ENCODE measurements around the gene METTL25B. TPM values are rescaled to one million over a fixed set of nuclear protein-coding genes. Genes with fewer than 3 reads are reported as not detected.
A peak's percentile ranks its signal among the peaks of the same experiment; 100 is the strongest.

Gene METTL25B
- total RNA-seq, 1 donor from 2014 or later = 56.7 TPM

GRCh38 chr1:156744344-156744743 lies 16.1 kb downstream of the METTL25B start:
- POLR2A ChIA-PET = interaction anchor here (0.6 to 5.0 kb wide), 2 partner anchors 15 to 247 kb away, joined by 4 to 153 read pairs; partner anchors contain the start of genes ISG20L2 and METTL25B
- CTCF ChIA-PET = interaction anchor here (1.6 kb wide), 1 partner anchor 18 kb away, joined by 3 read pairs; no protein-coding TSS in a partner anchor
- H3K36me3 Mint-ChIP-seq (ENCODE audit: low read depth) = peaks cover 48% of the 10 kb centered on the region
- intact Hi-C loops (cut with micrococcal nuclease) = no loop called here
- H3K27ac Mint-ChIP-seq = peak overlapping the region; percentile 54
- no peak for DNase-seq
- TF ChIP-seq CTCF (IDR thresholded peaks at IDR 0.05) = no peak
- ATAC-seq (ENCODE audit: low read depth) = no peak
- H3K9me3 Mint-ChIP-seq = no peaks in the 10 kb centered on the region
- no peak overlapping the region for H3K4me3 Mint-ChIP-seq
- peaks cover 59% of the 10 kb centered on the region for H3K4me1 Mint-ChIP-seq
- no peaks in the 10 kb centered on the region for H3K27me3 Mint-ChIP-seq

GRCh38 chr1:156744786-156745419 lies 16.6 kb downstream of the METTL25B start:
- H3K36me3 Mint-ChIP-seq (ENCODE audit: low read depth) = peaks cover 48% of the 10 kb centered on the region
- peaks cover 64% of the 10 kb centered on the region for H3K4me1 Mint-ChIP-seq

GRCh38 chr1:156745881-156746280 lies 17.6 kb downstream of the METTL25B start:
- H3K9me3 Mint-ChIP-seq = no peaks in the 10 kb centered on the region
- POLR2A ChIA-PET = interaction anchor here (0.6 to 3.1 kb wide), 4 partner anchors 10 to 20 kb away, joined by 4 to 19 read pairs (median 6); partner anchors contain the start of genes ISG20L2 and METTL25B
- ATAC-seq (ENCODE audit: low read depth) = no peak
- intact Hi-C loops (cut with micrococcal nuclease) = no loop called here
- CTCF ChIA-PET = no interaction called here
- H3K27me3 Mint-ChIP-seq = no peaks in the 10 kb centered on the region
- no peak for TF ChIP-seq CTCF (IDR thresholded peaks at IDR 0.05)
- DNase-seq = no peak
- peaks cover 62% of the 10 kb centered on the region for H3K4me1 Mint-ChIP-seq
- H3K4me3 Mint-ChIP-seq = no peak overlapping the region
- H3K36me3 Mint-ChIP-seq (ENCODE audit: low read depth) = peaks cover 45% of the 10 kb centered on the region
- peak overlapping the region; percentile 22 for H3K27ac Mint-ChIP-seq

More at GRCh38 chr1:156744786-156745419, 16.6 kb downstream of the METTL25B start:
- H3K27ac Mint-ChIP-seq = no peak overlapping the region
- TF ChIP-seq CTCF (IDR thresholded peaks at IDR 0.05) = no peak
- DNase-seq (no peak), ATAC-seq (ENCODE audit: low read depth) (no peak)
- POLR2A ChIA-PET = interaction anchor here (0.5 to 5.0 kb wide), 4 partner anchors 16 to 1627 kb away, joined by 4 to 153 read pairs (median 5); partner anchors contain the start of genes ISG20L2 and METTL25B
- H3K9me3 Mint-ChIP-seq = no peaks in the 10 kb centered on the region
- no peak overlapping the region for H3K4me3 Mint-ChIP-seq
- intact Hi-C loops (cut with micrococcal nuclease) = no loop called here
- no peaks in the 10 kb centered on the region for H3K27me3 Mint-ChIP-seq
- CTCF ChIA-PET = interaction anchor here (1.6 kb wide), 1 partner anchor 18 kb away, joined by 3 read pairs; no protein-coding TSS in a partner anchor

GRCh38 chr1:156746406-156746727 lies 18.1 kb downstream of the METTL25B start:
- DNase-seq (no peak), ATAC-seq (ENCODE audit: low read depth) (no peak)
- Mint-ChIP-seq H3K4me3 (peak overlapping the region; percentile 83), H3K36me3 (ENCODE audit: low read depth) (peaks cover 40% of the 10 kb centered on the region), H3K27me3 (no peaks in the 10 kb centered on the region), H3K27ac (peak overlapping the region; percentile 91), H3K4me1 (peaks cover 58% of the 10 kb centered on the region), H3K9me3 (no peaks in the 10 kb centered on the region)
- intact Hi-C loops (cut with micrococcal nuclease) = no loop called here
- ChIA-PET POLR2A (interaction anchor here (0.6 to 3.1 kb wide), 4 partner anchors 11 to 20 kb away, joined by 4 to 19 read pairs (median 6); partner anchors contain the start of genes ISG20L2 and METTL25B), CTCF (no interaction called here)
- TF ChIP-seq CTCF (IDR thresholded peaks at IDR 0.05) = no peak

Data from activated B cell treated with CpG ODN at 0.5 μM for 24 hours (primary cell).